CD8-positive, alpha-beta memory T cell (primary cell): Measurements from ENCODE around the gene TXNRD1. TPM values are rescaled to one million over a fixed set of nuclear protein-coding genes. Genes with fewer than 3 reads are reported as not detected.
"Not testable (repeated sequence)": the region's sequence is repeated elsewhere in the genome, so short reads cannot be mapped to it uniquely, and the experiment has no call there.

Experiments used
- CTCF ChIA-PET: fragments of 350-600 bp; sonication (Branson Sonifier 250); formaldehyde crosslinking; loops from one replicate; lab custom pipeline; 2021; ENCODE audit warnings: antibody characterized with exemption; lab: Charles Lee
- POLR2A ChIA-PET: fragments of 350-600 bp; sonication (Branson Sonifier 250); formaldehyde crosslinking; loops from one replicate; lab custom pipeline; 2021; ENCODE audit warnings: antibody characterized with exemption; lab: Charles Lee
- DNase-seq, 5 donors: peaks; one replicate each; pipeline versions ENCODE4 v3.0.0 to v3.0.0-alpha.2; 2020 to 2022; ENCODE audit warnings: mixed read lengths in 1 of 5
- H3K27ac ChIP-seq: one replicate; pipeline ENCODE4 v1.7.0; 2013; ENCODE audit warnings: low read depth, mild to moderate bottlenecking, low read length, moderate library complexity
- H3K27me3 ChIP-seq: 2 replicates; pipeline ENCODE4 v1.7.0; 2013; ENCODE audit warnings: low read length, mild to moderate bottlenecking; ENCODE audit not compliant: insufficient read depth, poor library complexity, severe bottlenecking
- H3K36me3 ChIP-seq: 2 replicates; pipeline ENCODE4 v1.7.0; 2013; ENCODE audit warnings: mild to moderate bottlenecking, low read length, moderate library complexity; ENCODE audit not compliant: insufficient read depth
- H3K4me1 ChIP-seq: 2 replicates; pipeline ENCODE4 v1.7.0; 2013; ENCODE audit warnings: mild to moderate bottlenecking, low read length, moderate library complexity; ENCODE audit not compliant: insufficient read depth
- H3K4me3 ChIP-seq: 2 replicates; pipeline ENCODE4 v1.7.0; 2013; ENCODE audit warnings: mild to moderate bottlenecking, low read length
- H3K9me3 ChIP-seq: 2 replicates; pipeline ENCODE4 v1.7.0; 2013; ENCODE audit warnings: mild to moderate bottlenecking, low read length
- H3K27ac Mint-ChIP-seq, 8 donors: one replicate each; pipeline ENCODE4 v1.8.0; 2020 to 2021; ENCODE audit warnings: mixed read lengths in 8 of 8, mild to moderate bottlenecking in 6 of 8, inconsistent platforms in 3 of 8, moderate library complexity in 3 of 8
- H3K27me3 Mint-ChIP-seq, 2 donors: one replicate each; pipeline ENCODE4 v1.8.0; 2020 to 2021; ENCODE audit warnings: mixed read lengths in 2 of 2, mild to moderate bottlenecking in 1 of 2, moderate library complexity in 1 of 2
- H3K36me3 Mint-ChIP-seq, 3 donors: one replicate each; pipeline ENCODE4 v1.8.0; 2020 to 2021; ENCODE audit warnings: mixed read lengths in 3 of 3, inconsistent platforms in 1 of 3, mild to moderate bottlenecking in 1 of 3
- H3K4me1 Mint-ChIP-seq, 3 donors: one replicate each; pipeline ENCODE4 v1.8.0; 2020 to 2021; ENCODE audit warnings: mixed read lengths in 3 of 3, inconsistent platforms in 1 of 3, mild to moderate bottlenecking in 1 of 3
- H3K4me3 Mint-ChIP-seq, 7 donors: one replicate each; pipeline ENCODE4 v1.8.0; 2020 to 2021; ENCODE audit warnings: mixed read lengths in 7 of 7, mild to moderate bottlenecking in 6 of 7, moderate library complexity in 4 of 7, inconsistent platforms in 2 of 7
- H3K9me3 Mint-ChIP-seq, 5 donors: one replicate each; pipeline ENCODE4 v1.8.0; 2020 to 2022; ENCODE audit warnings: mixed read lengths in 5 of 5, mild to moderate bottlenecking in 3 of 5, moderate library complexity in 2 of 5, inconsistent platforms in 1 of 5
- polyA plus RNA-seq: library from polyadenylated mRNA; unstranded; fragments of 300-500 nt; fragmentation: Illumina TruSeq; gene quantifications from one replicate; pipeline ENCODE4 v1.2.3, GENCODE V29; 2021
- total RNA-seq, 2 experiments: library from RNA; stranded (reverse); gene quantifications; one replicate each; pipeline ENCODE4 v1.2.3, GENCODE V29; 2021

TXNRD1 gene
- total and polyA plus RNA-seq, 3 experiments from 2014 or later, result 30.6 to 107 (median 103) TPM

GRCh38 chr12:104263580-104264358, 48.2 kb downstream of the TXNRD1 start:
- CTCF ChIA-PET, result interaction anchor here (0.9 kb wide), 1 partner anchor 9 kb away, joined by 3 read pairs; no protein-coding TSS in a partner anchor

DNA sequence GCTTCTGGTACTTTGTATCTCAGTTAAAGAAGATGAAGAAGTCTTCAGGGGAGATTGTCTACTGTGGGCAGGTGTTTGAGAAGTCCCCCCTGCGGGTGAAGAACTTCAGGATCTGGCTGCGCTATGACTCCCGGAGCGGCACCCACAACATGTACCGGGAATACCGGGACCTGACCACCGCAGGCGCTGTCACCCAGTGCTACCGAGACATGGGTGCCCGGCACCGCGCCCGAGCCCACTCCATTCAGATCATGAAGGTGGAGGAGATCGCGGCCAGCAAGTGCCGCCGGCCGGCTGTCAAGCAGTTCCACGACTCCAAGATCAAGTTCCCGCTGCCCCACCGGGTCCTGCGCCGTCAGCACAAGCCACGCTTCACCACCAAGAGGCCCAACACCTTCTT, 49.9 kb downstream of the TXNRD1 start:
- H3K27me3 ChIP-seq, H3K27ac ChIP-seq, H3K36me3 ChIP-seq, H3K4me3 Mint-ChIP-seq, H3K36me3 Mint-ChIP-seq, H3K27me3 Mint-ChIP-seq, H3K4me1 ChIP-seq, CTCF ChIA-PET, DNase-seq, H3K27ac Mint-ChIP-seq, H3K4me1 Mint-ChIP-seq, H3K9me3 ChIP-seq, POLR2A ChIA-PET, H3K9me3 Mint-ChIP-seq, H3K4me3 ChIP-seq: not testable (repeated sequence)

More at GRCh38 chr12:104263580-104264358, 48.2 kb downstream of the TXNRD1 start:
- no peaks in the 10 kb centered on the region for H3K4me1 ChIP-seq
- Mint-ChIP-seq H3K9me3 (no peaks in the 10 kb centered on the region), H3K27me3 (peaks cover 4 to 6% of the 10 kb centered on the region in 2 donors), H3K4me1 (no peaks in the 10 kb centered on the region), H3K36me3 (peaks cover 0 to 2% (median 0%) of the 10 kb centered on the region in 3 donors), H3K4me3 (no peak overlapping the region), H3K27ac (no peak overlapping the region)
- no peak overlapping the region for H3K4me3 ChIP-seq
- H3K27me3 ChIP-seq, result no peaks in the 10 kb centered on the region
- no peak for DNase-seq
- no peaks in the 10 kb centered on the region for H3K9me3 ChIP-seq
- no peaks in the 10 kb centered on the region for H3K36me3 ChIP-seq
- no peak overlapping the region for H3K27ac ChIP-seq
- POLR2A ChIA-PET, result interaction anchor here (0.7 kb wide), 1 partner anchor 23 kb away, joined by 3 read pairs; no protein-coding TSS in a partner anchor

- Histone ChIP-seq H3K36me3 (no peaks in the 10 kb centered on the region), H3K27ac (no peak overlapping the region), H3K9me3 (no peaks in the 10 kb centered on the region), H3K4me3 (no peak overlapping the region), H3K4me1 (no peaks in the 10 kb centered on the region), H3K27me3 (no peaks in the 10 kb centered on the region)
- DNase-seq, result no peak
- ChIA-PET CTCF (no interaction called here), POLR2A (no interaction called here)
- no peak overlapping the region for H3K4me3 Mint-ChIP-seq
- H3K9me3 Mint-ChIP-seq, result no peaks in the 10 kb centered on the region
- no peak overlapping the region for H3K27ac Mint-ChIP-seq
- H3K27me3 Mint-ChIP-seq, result no peaks in the 10 kb centered on the region
- peaks cover 5 to 10% (median 8%) of the 10 kb centered on the region in 3 donors for H3K4me1 Mint-ChIP-seq
- no peaks in the 10 kb centered on the region for H3K36me3 Mint-ChIP-seq
These were observed 57.4 kb downstream of the TXNRD1 start for GRCh38 chr12:104272938-104273337.

DNA sequence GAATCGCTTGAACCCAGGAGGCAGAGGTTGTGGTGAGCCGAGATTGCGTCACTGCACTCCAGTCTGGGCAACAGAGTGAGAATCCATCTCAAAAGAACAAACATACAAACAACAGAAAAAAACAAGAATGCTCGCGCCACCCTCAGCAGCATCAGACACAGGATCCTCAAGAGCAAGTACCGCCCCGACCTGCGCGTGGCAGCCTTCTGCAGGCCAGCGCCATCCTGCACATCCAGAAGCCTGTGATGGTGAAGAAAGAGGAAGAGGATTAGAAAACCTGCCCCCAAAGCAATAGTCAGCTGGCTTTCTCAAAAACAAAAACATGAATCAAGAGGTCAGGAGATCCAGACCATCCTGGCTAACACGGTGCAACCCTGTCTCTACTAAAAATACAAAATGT, 57.9 kb downstream of the TXNRD1 start:
- Histone ChIP-seq H3K4me1 (no peaks in the 10 kb centered on the region), H3K36me3 (no peaks in the 10 kb centered on the region), H3K27me3 (no peaks in the 10 kb centered on the region), H3K27ac (no peak overlapping the region), H3K9me3 (no peaks in the 10 kb centered on the region), H3K4me3 (no peak overlapping the region)
- H3K27me3 Mint-ChIP-seq, result no peaks in the 10 kb centered on the region
- ChIA-PET POLR2A (no interaction called here), CTCF (no interaction called here)
- DNase-seq, result no peak
- no peak overlapping the region for H3K4me3 Mint-ChIP-seq
- H3K36me3 Mint-ChIP-seq, result no peaks in the 10 kb centered on the region
- H3K27ac Mint-ChIP-seq, result no peak overlapping the region
- no peaks in the 10 kb centered on the region for H3K9me3 Mint-ChIP-seq
- H3K4me1 Mint-ChIP-seq, result peaks cover 5 to 10% (median 8%) of the 10 kb centered on the region in 3 donors

GRCh38 chr12:104274811-104275210, 59.2 kb downstream of the TXNRD1 start:
- H3K27me3 ChIP-seq, result no peaks in the 10 kb centered on the region
- Mint-ChIP-seq H3K27me3 (peaks cover 0 to 4% of the 10 kb centered on the region in 2 donors), H3K9me3 (no peaks in the 10 kb centered on the region), H3K4me3 (no peak overlapping the region), H3K4me1 (peaks cover 5 to 10% (median 8%) of the 10 kb centered on the region in 3 donors), H3K36me3 (no peaks in the 10 kb centered on the region), H3K27ac (no peak overlapping the region)
- ChIA-PET POLR2A (no interaction called here), CTCF (interaction anchor here (1.0 kb wide), 1 partner anchor 11 kb away, joined by 3 read pairs; no protein-coding TSS in a partner anchor)
- no peak overlapping the region for H3K27ac ChIP-seq
- H3K4me1 ChIP-seq, result no peaks in the 10 kb centered on the region
- no peak for DNase-seq
- H3K4me3 ChIP-seq, result no peak overlapping the region
- no peaks in the 10 kb centered on the region for H3K36me3 ChIP-seq
- H3K9me3 ChIP-seq, result no peaks in the 10 kb centered on the region

DNA sequence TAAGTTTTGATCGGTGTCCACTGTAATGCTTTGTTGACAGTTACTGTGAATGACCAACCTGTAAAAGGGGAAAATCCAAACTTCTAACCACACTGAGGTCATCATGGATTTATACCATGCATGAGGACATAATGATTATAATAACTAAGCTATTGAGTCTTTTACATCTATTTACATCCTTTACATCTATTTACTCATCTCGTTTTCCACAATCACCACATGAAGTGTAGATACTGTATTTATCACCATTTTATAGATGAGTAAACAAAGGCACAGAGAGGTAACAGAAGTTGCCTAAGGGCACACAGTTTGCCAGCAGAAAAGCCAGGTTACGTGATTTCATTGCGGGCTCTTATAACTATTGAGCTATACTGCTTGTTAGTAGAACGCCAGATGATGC, 60.1 kb downstream of the TXNRD1 start:
- no peak overlapping the region for H3K27ac ChIP-seq
- Mint-ChIP-seq H3K36me3 (peaks cover 0 to 1% (median 0%) of the 10 kb centered on the region in 3 donors), H3K9me3 (no peaks in the 10 kb centered on the region), H3K4me3 (peak overlapping the region in 5 of 7 donors; percentile 0 to 74 (median 30)), H3K4me1 (peaks cover 5 to 10% (median 8%) of the 10 kb centered on the region in 3 donors), H3K27me3 (peaks cover 0 to 12% of the 10 kb centered on the region in 2 donors), H3K27ac (peak overlapping the region in 1 of 8 donors; percentile 56)
- no peak for DNase-seq
- ChIA-PET CTCF (interaction anchor here (1.0 to 1.5 kb wide), 2 partner anchors 11 to 106 kb away, joined by 3 read pairs; no protein-coding TSS in a partner anchor), POLR2A (no interaction called here)
- no peaks in the 10 kb centered on the region for H3K36me3 ChIP-seq
- no peaks in the 10 kb centered on the region for H3K9me3 ChIP-seq
- H3K4me1 ChIP-seq, result no peaks in the 10 kb centered on the region
- no peak overlapping the region for H3K4me3 ChIP-seq
- H3K27me3 ChIP-seq, result no peaks in the 10 kb centered on the region

DNA sequence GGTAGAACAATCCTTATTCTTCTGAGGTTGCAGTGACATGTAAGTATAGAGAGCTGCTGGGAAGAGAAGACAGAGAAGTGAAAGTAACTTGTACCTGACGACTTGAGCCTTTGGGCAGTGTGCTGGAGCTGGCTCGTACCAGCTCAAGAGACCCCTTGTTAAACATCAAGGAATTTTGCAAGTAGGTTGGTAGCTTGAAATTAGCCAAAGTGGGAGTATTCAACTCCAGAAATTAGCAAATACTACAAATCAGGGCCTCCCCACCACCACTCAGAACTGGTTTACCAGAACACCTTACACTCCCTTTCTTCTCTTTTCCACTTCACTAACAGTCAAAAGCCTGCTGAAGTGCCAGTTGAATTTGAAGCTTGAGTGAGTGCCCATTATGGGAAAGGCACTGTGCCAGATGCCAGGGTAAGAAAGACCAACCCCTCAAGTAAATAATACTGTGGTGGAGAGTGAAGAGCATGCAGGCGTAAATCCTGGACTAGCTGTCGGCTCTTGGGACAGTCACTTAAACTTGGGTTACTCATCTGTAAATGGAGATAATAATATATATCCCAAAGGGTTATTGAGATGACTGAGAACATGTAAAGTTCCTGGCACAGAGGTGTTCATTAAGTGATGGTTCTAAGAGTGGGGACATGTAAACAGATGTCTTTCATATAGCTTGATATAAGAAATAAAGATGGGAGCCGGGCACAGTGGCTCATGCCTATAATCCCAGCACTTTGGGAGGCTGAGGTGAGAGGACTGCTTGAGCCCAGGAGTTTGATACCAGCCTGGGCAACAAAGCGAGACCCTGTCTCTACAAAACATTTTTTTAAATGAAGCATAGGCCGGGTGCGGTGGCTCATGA, 60.9 kb downstream of the TXNRD1 start:
- Histone ChIP-seq H3K27ac (no peak overlapping the region), H3K27me3 (no peaks in the 10 kb centered on the region), H3K4me1 (no peaks in the 10 kb centered on the region), H3K4me3 (no peak overlapping the region), H3K9me3 (no peaks in the 10 kb centered on the region), H3K36me3 (no peaks in the 10 kb centered on the region)
- H3K27me3 Mint-ChIP-seq, result peaks cover 0 to 16% of the 10 kb centered on the region in 2 donors
- H3K4me1 Mint-ChIP-seq, result peaks cover 5 to 10% (median 8%) of the 10 kb centered on the region in 3 donors
- no peak for DNase-seq
- peak overlapping the region in 5 of 8 donors; percentile 14 to 56 (median 30) for H3K27ac Mint-ChIP-seq
- ChIA-PET POLR2A (no interaction called here), CTCF (interaction anchor here (0.8 to 1.5 kb wide), 3 partner anchors 10 to 105 kb away, joined by 3 read pairs; no protein-coding TSS in a partner anchor)
- H3K9me3 Mint-ChIP-seq, result no peaks in the 10 kb centered on the region
- peaks cover 0 to 1% (median 0%) of the 10 kb centered on the region in 3 donors for H3K36me3 Mint-ChIP-seq
- peak overlapping the region in 5 of 7 donors; percentile 25 to 74 (median 31) for H3K4me3 Mint-ChIP-seq
